ENCODE results near the gene PLEKHO2.

GRCh38 chr15:64905119-64905831 is 63.6 kb downstream of the PLEKHO2 start:
- no peak for TF ChIP-seq SMARCA5 (IDR thresholded peaks at IDR 0.05)
- no peak for TF ChIP-seq NR2C2 (IDR thresholded peaks at IDR 0.05; ENCODE audit: borderline replicate concordance, control insufficient read depth, insufficient read length, low read depth)
- TF ChIP-seq USF2 (IDR thresholded peaks at IDR 0.05; ENCODE audit: borderline replicate concordance, low read depth, low read length), result no peak
- no peak for TF ChIP-seq ZNF592 (IDR thresholded peaks at IDR 0.05)
- TF ChIP-seq CTCF (IDR thresholded peaks at IDR 0.05 in 2 of 3, conservative IDR thresholded peaks at IDR 0.05 in 1 of 3; ENCODE audit: control insufficient read depth in 2 of 3, extremely low read depth in 1 of 3, insufficient read depth in 1 of 3, low read depth in 3 of 3, low read length in 3 of 3), result peak; percentile 87 to 91 (median 88)
